ENCODE measurements around the gene ACTR10.
A peak's percentile ranks its signal among the peaks of the same experiment; 100 is the strongest.
"Not testable (repeated sequence)": the region's sequence is repeated elsewhere in the genome, so short reads cannot be mapped to it uniquely, and the experiment has no call there.

ACTR10 gene

GRCh38 chr14:58238252-58239243 lies 38.6 kb downstream of the ACTR10 start:
- no peaks in the 10 kb centered on the region for H3K9me3 ChIP-seq (ENCODE audit: control insufficient read depth, low read depth, low read length)
- H3K4me1 ChIP-seq (ENCODE audit: control insufficient read depth, low read depth, low read length): peaks cover 11% of the 10 kb centered on the region
- H3K36me3 ChIP-seq (ENCODE audit: control insufficient read depth, low read depth, low read length): no peaks in the 10 kb centered on the region
- H3K27me3 ChIP-seq (ENCODE audit: control insufficient read depth, insufficient read depth, low read length): no peaks in the 10 kb centered on the region
- H3K4me3 ChIP-seq (ENCODE audit: low read length): peak overlapping the region; percentile 100
- no peak overlapping the region for H3K9ac ChIP-seq (ENCODE audit: low read length)
- H3K27ac ChIP-seq (ENCODE audit: low read length): no peak overlapping the region

DNA sequence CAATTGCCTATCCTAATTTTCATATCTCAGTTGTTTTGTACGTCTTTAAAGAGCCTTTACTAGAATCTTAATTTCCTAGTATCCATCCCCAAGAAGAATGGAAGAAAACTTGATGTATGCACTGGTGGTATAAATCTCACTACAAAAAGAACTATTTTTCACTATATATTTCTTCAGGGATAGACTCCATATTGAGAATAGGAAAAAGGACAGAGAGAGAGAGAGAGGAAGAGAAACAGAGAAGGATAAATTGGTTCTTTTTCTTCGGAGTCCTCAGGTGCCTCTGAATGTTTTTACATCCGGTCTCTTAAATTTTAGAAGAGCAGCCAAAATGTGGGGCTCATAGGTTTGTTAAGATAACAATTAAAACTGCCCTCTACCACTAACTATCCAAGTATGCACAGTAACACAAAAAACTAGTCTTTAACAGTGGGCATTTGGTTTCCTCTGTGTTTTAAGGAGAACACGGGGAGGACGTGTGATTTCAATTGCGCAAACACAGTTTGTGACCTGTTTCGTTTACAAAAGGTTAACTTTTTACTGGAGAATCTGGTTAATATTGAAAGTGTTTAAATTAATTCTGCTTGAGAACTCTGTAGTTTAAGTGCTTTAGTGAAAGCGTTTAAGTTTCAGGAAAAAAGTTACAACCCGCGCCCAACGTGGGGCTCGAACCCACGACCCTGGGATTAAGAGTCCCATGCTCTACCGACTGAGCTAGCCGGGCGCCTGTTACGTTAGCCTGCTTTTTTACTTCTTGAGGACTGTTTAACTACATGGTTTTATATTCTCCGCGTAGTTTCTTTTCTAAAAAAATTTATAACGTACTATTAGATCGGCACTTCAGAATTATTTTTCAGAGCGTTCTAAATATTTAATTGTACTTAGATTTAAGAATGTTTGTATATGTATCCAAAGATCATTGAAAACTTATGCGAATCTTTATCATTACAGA lies 39.6 kb downstream of the ACTR10 start:
- peak overlapping the region; percentile 100 for H3K4me3 ChIP-seq (ENCODE audit: low read length)
- H3K27ac ChIP-seq (ENCODE audit: low read length): no peak overlapping the region
- peak overlapping the region; percentile 74 for H3K9ac ChIP-seq (ENCODE audit: low read length)
- H3K9me3 ChIP-seq (ENCODE audit: control insufficient read depth, low read depth, low read length): no peaks in the 10 kb centered on the region
- H3K36me3 ChIP-seq (ENCODE audit: control insufficient read depth, low read depth, low read length): no peaks in the 10 kb centered on the region
- no peaks in the 10 kb centered on the region for H3K27me3 ChIP-seq (ENCODE audit: control insufficient read depth, insufficient read depth, low read length)
- peaks cover 11% of the 10 kb centered on the region for H3K4me1 ChIP-seq (ENCODE audit: control insufficient read depth, low read depth, low read length)

- H3K4me1 ChIP-seq (ENCODE audit: control insufficient read depth, low read depth, low read length): peaks cover 10% of the 10 kb centered on the region
- no peaks in the 10 kb centered on the region for H3K27me3 ChIP-seq (ENCODE audit: control insufficient read depth, insufficient read depth, low read length)
- no peaks in the 10 kb centered on the region for H3K9me3 ChIP-seq (ENCODE audit: control insufficient read depth, low read depth, low read length)
- peak overlapping the region; percentile 90 for H3K9ac ChIP-seq (ENCODE audit: low read length)
- peak overlapping the region; percentile 70 for H3K27ac ChIP-seq (ENCODE audit: low read length)
- peak overlapping the region; percentile 85 for H3K4me3 ChIP-seq (ENCODE audit: low read length)
- peaks cover 6% of the 10 kb centered on the region for H3K36me3 ChIP-seq (ENCODE audit: control insufficient read depth, low read depth, low read length)
Observed at GRCh38 chr14:58243790-58244555, 44.0 kb downstream of the ACTR10 start.

GRCh38 chr14:58244556-58245387 lies 44.8 kb downstream of the ACTR10 start, which contains the start of gene PSMA3:
PSMA3 (plus strand) TSS chr14:58244843; CDS start chr14:58244921, 78 bp downstream.
- Histone ChIP-seq H3K4me1 (ENCODE audit: control insufficient read depth, low read depth, low read length) (peaks cover 3% of the 10 kb centered on the region), H3K9ac (ENCODE audit: low read length) (peak within 1 kb of the TSS; percentile 90), H3K27me3 (ENCODE audit: control insufficient read depth, insufficient read depth, low read length) (no peaks in the 10 kb centered on the region), H3K4me3 (ENCODE audit: low read length) (peak within 1 kb of the TSS; percentile 85), H3K9me3 (ENCODE audit: control insufficient read depth, low read depth, low read length) (no peaks in the 10 kb centered on the region), H3K36me3 (ENCODE audit: control insufficient read depth, low read depth, low read length) (peaks cover 6% of the 10 kb centered on the region), H3K27ac (ENCODE audit: low read length) (peak within 1 kb of the TSS; percentile 87)

- Histone ChIP-seq H3K4me1 (ENCODE audit: control insufficient read depth, low read depth, low read length) (peaks cover 3% of the 10 kb centered on the region), H3K27ac (ENCODE audit: low read length) (peak overlapping the region; percentile 87), H3K27me3 (ENCODE audit: control insufficient read depth, insufficient read depth, low read length) (no peaks in the 10 kb centered on the region), H3K9me3 (ENCODE audit: control insufficient read depth, low read depth, low read length) (no peaks in the 10 kb centered on the region), H3K9ac (ENCODE audit: low read length) (peak overlapping the region; percentile 90), H3K36me3 (ENCODE audit: control insufficient read depth, low read depth, low read length) (peaks cover 10% of the 10 kb centered on the region), H3K4me3 (ENCODE audit: low read length) (peak overlapping the region; percentile 85)
Observed at GRCh38 chr14:58245562-58245961, 45.6 kb downstream of the ACTR10 start.

DNA sequence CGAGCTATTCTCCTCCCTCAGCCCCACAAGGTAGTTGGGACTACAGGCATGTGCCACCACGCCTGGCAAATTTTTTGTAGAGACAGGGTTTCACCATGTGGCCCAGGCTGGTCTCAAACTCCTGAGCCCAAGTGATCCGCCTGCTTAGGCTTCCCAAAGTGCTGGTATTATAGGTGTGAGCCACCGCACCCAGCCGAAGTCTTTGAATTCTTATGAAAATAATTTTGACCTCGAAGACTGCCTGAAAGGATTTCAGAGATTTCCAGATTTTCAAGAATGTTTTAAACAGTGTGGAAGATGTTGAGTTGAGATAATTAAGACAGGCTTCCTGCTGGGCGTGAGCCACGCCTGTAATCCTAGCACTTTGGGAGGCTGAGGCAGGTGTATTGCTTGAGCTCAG lies 49.7 kb downstream of the ACTR10 start:
- peaks cover 35% of the 10 kb centered on the region for H3K36me3 ChIP-seq (ENCODE audit: control insufficient read depth, low read depth, low read length)
- H3K27me3 ChIP-seq (ENCODE audit: control insufficient read depth, insufficient read depth, low read length): no peaks in the 10 kb centered on the region
- H3K9me3 ChIP-seq (ENCODE audit: control insufficient read depth, low read depth, low read length): no peaks in the 10 kb centered on the region
- peaks cover 3% of the 10 kb centered on the region for H3K4me1 ChIP-seq (ENCODE audit: control insufficient read depth, low read depth, low read length)
- no peak overlapping the region for H3K9ac ChIP-seq (ENCODE audit: low read length)
- no peak overlapping the region for H3K4me3 ChIP-seq (ENCODE audit: low read length)
- H3K27ac ChIP-seq (ENCODE audit: low read length): no peak overlapping the region

- no peaks in the 10 kb centered on the region for H3K9me3 ChIP-seq (ENCODE audit: control insufficient read depth, low read depth, low read length)
- H3K27ac ChIP-seq (ENCODE audit: low read length): no peak overlapping the region
- no peak overlapping the region for H3K4me3 ChIP-seq (ENCODE audit: low read length)
- H3K9ac ChIP-seq (ENCODE audit: low read length): no peak overlapping the region
- peaks cover 67% of the 10 kb centered on the region for H3K36me3 ChIP-seq (ENCODE audit: control insufficient read depth, low read depth, low read length)
- no peaks in the 10 kb centered on the region for H3K4me1 ChIP-seq (ENCODE audit: control insufficient read depth, low read depth, low read length)
- H3K27me3 ChIP-seq (ENCODE audit: control insufficient read depth, insufficient read depth, low read length): no peaks in the 10 kb centered on the region
Observed at GRCh38 chr14:58258156-58258555, 58.2 kb downstream of the ACTR10 start.

DNA sequence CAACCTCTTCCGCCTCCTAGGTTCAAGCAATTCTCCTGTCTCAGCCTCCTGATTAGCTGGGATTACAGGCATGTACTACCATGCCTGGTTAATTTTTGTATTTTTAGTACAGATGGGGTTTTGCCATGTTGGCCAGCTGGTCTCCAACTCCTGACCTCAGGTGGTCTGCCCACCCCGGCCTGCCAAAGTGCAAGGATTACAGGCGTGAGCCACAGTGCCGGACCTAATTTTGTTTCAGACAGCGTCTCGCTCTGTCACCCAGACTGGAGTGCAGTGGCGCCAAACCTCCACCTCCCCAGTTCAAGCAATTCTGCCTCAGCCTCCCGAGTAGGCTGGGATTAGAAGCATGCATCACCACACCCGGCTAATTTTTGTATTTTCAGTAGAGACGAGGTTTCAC lies 62.1 kb downstream of the ACTR10 start:
- peaks cover 92% of the 10 kb centered on the region for H3K36me3 ChIP-seq (ENCODE audit: control insufficient read depth, low read depth, low read length)
- H3K9ac ChIP-seq (ENCODE audit: low read length); H3K4me1 ChIP-seq (ENCODE audit: control insufficient read depth, low read depth, low read length); H3K27me3 ChIP-seq (ENCODE audit: control insufficient read depth, insufficient read depth, low read length); H3K9me3 ChIP-seq (ENCODE audit: control insufficient read depth, low read depth, low read length); H3K4me3 ChIP-seq (ENCODE audit: low read length); H3K27ac ChIP-seq (ENCODE audit: low read length): not testable (repeated sequence)

GRCh38 chr14:58265401-58265800 lies 65.5 kb downstream of the ACTR10 start:
- peaks cover 95% of the 10 kb centered on the region for H3K36me3 ChIP-seq (ENCODE audit: control insufficient read depth, low read depth, low read length)
- H3K9ac ChIP-seq (ENCODE audit: low read length): no peak overlapping the region

DNA sequence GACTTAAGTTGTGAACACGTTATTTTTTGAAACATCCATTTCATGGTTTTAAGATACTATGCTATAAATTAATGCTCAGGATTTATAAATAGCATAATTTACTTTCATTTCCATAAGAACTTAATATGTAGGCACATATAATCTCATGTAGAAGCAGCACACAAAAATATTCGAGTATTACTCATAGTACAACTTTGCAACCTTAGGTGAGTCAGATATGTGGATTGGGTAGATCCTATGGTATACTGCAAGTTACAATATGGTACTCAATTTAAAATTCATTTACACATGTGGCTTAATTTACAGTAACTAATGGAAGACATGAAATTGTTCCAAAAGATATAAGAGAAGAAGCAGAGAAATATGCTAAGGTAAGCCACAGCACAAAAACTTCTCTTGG lies 70.7 kb downstream of the ACTR10 start:
- Histone ChIP-seq H3K27ac (ENCODE audit: low read length) (no peak overlapping the region), H3K27me3 (ENCODE audit: control insufficient read depth, insufficient read depth, low read length) (no peaks in the 10 kb centered on the region), H3K9ac (ENCODE audit: low read length) (no peak overlapping the region), H3K36me3 (ENCODE audit: control insufficient read depth, low read depth, low read length) (peaks cover 78% of the 10 kb centered on the region), H3K9me3 (ENCODE audit: control insufficient read depth, low read depth, low read length) (no peaks in the 10 kb centered on the region), H3K4me1 (ENCODE audit: control insufficient read depth, low read depth, low read length) (no peaks in the 10 kb centered on the region), H3K4me3 (ENCODE audit: low read length) (no peak overlapping the region)

More at GRCh38 chr14:58265401-58265800, 65.5 kb downstream of the ACTR10 start:
- Histone ChIP-seq H3K4me3 (ENCODE audit: low read length) (no peak overlapping the region), H3K9me3 (ENCODE audit: control insufficient read depth, low read depth, low read length) (no peaks in the 10 kb centered on the region), H3K27me3 (ENCODE audit: control insufficient read depth, insufficient read depth, low read length) (no peaks in the 10 kb centered on the region), H3K4me1 (ENCODE audit: control insufficient read depth, low read depth, low read length) (no peaks in the 10 kb centered on the region), H3K27ac (ENCODE audit: low read length) (no peak overlapping the region)

Measured in iPS-18a (cell line).